WTC11 (cell line): Measurements from ENCODE around the gene PPP5C. TPM values are rescaled to one million over a fixed set of nuclear protein-coding genes. Genes with fewer than 3 reads are reported as not detected.

Experiments
- ATAC-seq: fragments of 200-7000 bp; cut with Tn5 transposase; 2 replicates; pipeline ENCODE4 v1.10.0; 2021; ENCODE audit warnings: mild to moderate bottlenecking, moderate library complexity
- CTCF ChIA-PET: fragments of 300-600 bp; sonication (Branson Sonifier 250); formaldehyde crosslinking; loops from one replicate; lab custom pipeline; 2021; ENCODE audit warnings: antibody characterized with exemption; lab: Charles Lee
- POLR2A ChIA-PET: fragments of 350-600 bp; sonication (Branson Sonifier 250); formaldehyde crosslinking; loops from one replicate; lab custom pipeline; 2021; ENCODE audit warnings: antibody characterized with exemption; lab: Charles Lee
- DNase-seq: peaks from one replicate; pipeline ENCODE4 v3.0.0; 2021; ENCODE audit warnings: low spot score
- H3K27ac Mint-ChIP-seq: 2 replicates; pipeline ENCODE4 v1.8.0; 2021; ENCODE audit warnings: mixed read lengths
- H3K27me3 Mint-ChIP-seq: 2 replicates; pipeline ENCODE4 v1.8.0; 2021; ENCODE audit warnings: low read depth, mild to moderate bottlenecking, moderate library complexity, mixed read lengths
- H3K36me3 Mint-ChIP-seq: 2 replicates; pipeline ENCODE4 v1.8.0; 2021; ENCODE audit warnings: mixed read lengths
- H3K4me1 Mint-ChIP-seq: 2 replicates; pipeline ENCODE4 v1.8.0; 2022; ENCODE audit warnings: mixed read lengths
- H3K4me3 Mint-ChIP-seq: 2 replicates; pipeline ENCODE4 v1.8.0; 2021; ENCODE audit warnings: mild to moderate bottlenecking, moderate library complexity, mixed read lengths
- H3K9me3 Mint-ChIP-seq: 2 replicates; pipeline ENCODE4 v1.8.0; 2021; ENCODE audit warnings: mixed read lengths
- FOXK1 ChIP-seq: sonication (generic); formaldehyde crosslinking; IDR thresholded peaks from 2 replicates; pipeline ENCODE4 v1.8.0; 2022; ENCODE audit warnings: mild to moderate bottlenecking, moderate library complexity, missing genetic modification reagents
- GABPB1 ChIP-seq: sonication (generic); formaldehyde crosslinking; IDR thresholded peaks from 2 replicates; pipeline ENCODE4 v1.8.1; 2023; ENCODE audit warnings: mild to moderate bottlenecking, missing genetic modification reagents
- GRHL2 ChIP-seq: fragments of 250-450 bp; sonication (Bioruptor Pico); IDR thresholded peaks from 2 replicates; pipeline ENCODE4 v1.8.0; 2022; ENCODE audit warnings: mild to moderate bottlenecking, moderate library complexity; ENCODE audit not compliant: insufficient replicate concordance, severe bottlenecking
- JAZF1 ChIP-seq: fragments of 250-450 bp; sonication (Bioruptor Pico); IDR thresholded peaks from 2 replicates; pipeline ENCODE4 v1.9.0; 2021; ENCODE audit warnings: moderate library complexity, mild to moderate bottlenecking, inconsistent platforms
- MXD4 ChIP-seq: fragments of 250-450 bp; sonication (Bioruptor Pico); IDR thresholded peaks from 2 replicates; pipeline ENCODE4 v1.8.0; 2021; ENCODE audit warnings: mild to moderate bottlenecking, moderate library complexity, borderline replicate concordance
- NFE2L1 ChIP-seq: sonication (generic); formaldehyde crosslinking; IDR thresholded peaks from 2 replicates; pipeline ENCODE4 v1.8.1; 2023; ENCODE audit warnings: missing genetic modification reagents
- PRRX2 ChIP-seq: fragments of 250-450 bp; sonication (Bioruptor Pico); IDR thresholded peaks from 2 replicates; pipeline ENCODE4 v1.8.0; 2021; ENCODE audit warnings: mild to moderate bottlenecking
- SP1 ChIP-seq: sonication (generic); formaldehyde crosslinking; conservative IDR thresholded peaks from 2 replicates; pipeline ENCODE4 v1.8.1; 2022; ENCODE audit warnings: missing genetic modification reagents
- TCF7 ChIP-seq: sonication (generic); formaldehyde crosslinking; IDR thresholded peaks from 2 replicates; pipeline ENCODE4 v1.8.0; 2022; ENCODE audit warnings: mild to moderate bottlenecking, low read depth, missing genetic modification reagents, moderate library complexity
- TEAD4 ChIP-seq: sonication (generic); formaldehyde crosslinking; IDR thresholded peaks from 2 replicates; pipeline ENCODE4 v1.8.0; 2022; ENCODE audit warnings: mild to moderate bottlenecking, missing genetic modification reagents
- ZNF232 ChIP-seq: sonication (generic); formaldehyde crosslinking; IDR thresholded peaks from 2 replicates; pipeline ENCODE4 v1.8.0; 2022; ENCODE audit warnings: mild to moderate bottlenecking, missing genetic modification reagents
- ZNF263 ChIP-seq: sonication (generic); formaldehyde crosslinking; IDR thresholded peaks from 2 replicates; pipeline ENCODE4 v1.8.1; 2022; ENCODE audit warnings: low read depth, mild to moderate bottlenecking, moderate library complexity, missing genetic modification reagents
- total RNA-seq: library from RNA; stranded (reverse); gene quantifications from 3 replicates; pipeline ENCODE4 v1.2.3, GENCODE V29; 2021
- TF ChIP-seq, protein P1 (sequence below): sonication (generic); formaldehyde crosslinking; IDR thresholded peaks from 2 replicates; pipeline ENCODE4 v1.8.1; 2023; ENCODE audit warnings: mild to moderate bottlenecking, moderate library complexity, missing genetic modification reagents
- TF ChIP-seq, protein P2 (sequence below): sonication (generic); formaldehyde crosslinking; IDR thresholded peaks from 2 replicates; pipeline ENCODE4 v1.8.1; 2023; ENCODE audit warnings: mild to moderate bottlenecking, missing genetic modification reagents
- TF ChIP-seq, protein P3 (sequence below): sonication (generic); formaldehyde crosslinking; IDR thresholded peaks from 2 replicates; pipeline ENCODE4 v1.8.0; 2023; ENCODE audit warnings: mild to moderate bottlenecking, missing genetic modification reagents
- TF ChIP-seq, protein P4 (sequence below): fragments of 250-450 bp; sonication (Bioruptor Pico); IDR thresholded peaks from 2 replicates; pipeline ENCODE4 v1.9.0; 2021; ENCODE audit warnings: mild to moderate bottlenecking
- TF ChIP-seq, protein P5 (sequence below): sonication (generic); formaldehyde crosslinking; IDR thresholded peaks from 2 replicates; pipeline ENCODE4 v1.8.1; 2022; ENCODE audit warnings: low read depth, mild to moderate bottlenecking, moderate library complexity, missing genetic modification reagents, borderline replicate concordance
- TF ChIP-seq, protein P6 (sequence below): sonication (generic); formaldehyde crosslinking; IDR thresholded peaks from 2 replicates; pipeline ENCODE4 v1.8.0; 2023; ENCODE audit warnings: missing genetic modification reagents

Gene PPP5C
- total RNA-seq, 1 experiment from 2014 or later = 107 TPM

DNA sequence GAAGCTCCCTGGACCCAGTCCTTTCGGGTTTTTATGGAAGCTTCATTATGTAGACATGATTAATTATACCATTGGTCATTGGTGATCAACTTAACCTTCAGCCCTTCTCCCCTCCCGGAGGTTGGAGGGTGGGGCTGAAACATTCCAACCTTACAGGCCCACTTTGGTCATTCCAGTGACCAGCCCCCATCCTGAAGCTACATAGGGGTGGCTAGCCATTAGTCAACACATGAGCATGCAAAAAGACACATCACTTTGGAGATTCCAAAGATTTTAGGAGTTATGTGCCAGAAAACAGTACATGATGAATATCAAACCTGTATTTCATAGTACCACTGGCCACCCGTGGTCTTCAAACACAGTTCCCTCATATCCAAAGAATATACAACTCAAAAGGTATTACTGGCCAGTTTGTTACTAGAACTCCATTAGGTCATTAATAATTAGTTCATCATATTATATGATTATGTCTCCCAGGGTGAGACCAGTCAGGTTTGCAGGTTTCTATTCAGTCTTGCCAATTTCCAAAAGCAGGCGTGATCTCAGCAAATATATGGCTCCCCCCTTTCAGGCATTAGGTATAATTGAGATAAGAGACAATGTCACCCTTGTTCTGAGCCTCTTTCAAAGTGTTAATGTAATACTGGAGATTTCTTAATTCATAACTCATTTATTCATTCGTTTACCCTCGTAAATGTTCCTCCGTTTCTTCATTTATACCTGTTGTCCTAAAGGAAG is 11.1 kb downstream of the PPP5C start:
- Mint-ChIP-seq H3K27me3 (no peaks in the 10 kb centered on the region), H3K27ac (no peak overlapping the region; the same call in 1 of the 2 replicates), H3K9me3 (no peaks in the 10 kb centered on the region; the same call in 1 of the 2 replicates), H3K36me3 (peaks cover 47% of the 10 kb centered on the region), H3K4me3 (no peak overlapping the region), H3K4me1 (no peaks in the 10 kb centered on the region)
- TF ChIP-seq SP1 (CRISPR knock-in tag) (no peak), ZNF263 (CRISPR knock-in tag) (no peak), TCF7 (CRISPR knock-in tag) (no peak), PRRX2 (CRISPR knock-in tag) (no peak), ZNF232 (CRISPR knock-in tag) (no peak)
- TF ChIP-seq, protein P1, sequence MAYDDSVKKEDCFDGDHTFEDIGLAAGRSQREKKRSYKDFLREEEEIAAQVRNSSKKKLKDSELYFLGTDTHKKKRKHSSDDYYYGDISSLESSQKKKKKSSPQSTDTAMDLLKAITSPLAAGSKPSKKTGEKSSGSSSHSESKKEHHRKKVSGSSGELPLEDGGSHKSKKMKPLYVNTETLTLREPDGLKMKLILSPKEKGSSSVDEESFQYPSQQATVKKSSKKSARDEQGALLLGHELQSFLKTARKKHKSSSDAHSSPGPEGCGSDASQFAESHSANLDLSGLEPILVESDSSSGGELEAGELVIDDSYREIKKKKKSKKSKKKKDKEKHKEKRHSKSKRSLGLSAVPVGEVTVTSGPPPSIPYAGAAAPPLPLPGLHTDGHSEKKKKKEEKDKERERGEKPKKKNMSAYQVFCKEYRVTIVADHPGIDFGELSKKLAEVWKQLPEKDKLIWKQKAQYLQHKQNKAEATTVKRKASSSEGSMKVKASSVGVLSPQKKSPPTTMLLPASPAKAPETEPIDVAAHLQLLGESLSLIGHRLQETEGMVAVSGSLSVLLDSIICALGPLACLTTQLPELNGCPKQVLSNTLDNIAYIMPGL = no peak
- TF ChIP-seq, protein P2, sequence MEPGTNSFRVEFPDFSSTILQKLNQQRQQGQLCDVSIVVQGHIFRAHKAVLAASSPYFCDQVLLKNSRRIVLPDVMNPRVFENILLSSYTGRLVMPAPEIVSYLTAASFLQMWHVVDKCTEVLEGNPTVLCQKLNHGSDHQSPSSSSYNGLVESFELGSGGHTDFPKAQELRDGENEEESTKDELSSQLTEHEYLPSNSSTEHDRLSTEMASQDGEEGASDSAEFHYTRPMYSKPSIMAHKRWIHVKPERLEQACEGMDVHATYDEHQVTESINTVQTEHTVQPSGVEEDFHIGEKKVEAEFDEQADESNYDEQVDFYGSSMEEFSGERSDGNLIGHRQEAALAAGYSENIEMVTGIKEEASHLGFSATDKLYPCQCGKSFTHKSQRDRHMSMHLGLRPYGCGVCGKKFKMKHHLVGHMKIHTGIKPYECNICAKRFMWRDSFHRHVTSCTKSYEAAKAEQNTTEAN (CRISPR knock-in tag) = no peak
- POLR2A ChIA-PET = no interaction called here
- DNase-seq = no peak
- no peak for ATAC-seq
- CTCF ChIA-PET = interaction anchor here (0.6 to 1.8 kb wide), 3 partner anchors 15 to 77 kb away, joined by 3 to 15 read pairs (median 4); no protein-coding TSS in a partner anchor

DNA sequence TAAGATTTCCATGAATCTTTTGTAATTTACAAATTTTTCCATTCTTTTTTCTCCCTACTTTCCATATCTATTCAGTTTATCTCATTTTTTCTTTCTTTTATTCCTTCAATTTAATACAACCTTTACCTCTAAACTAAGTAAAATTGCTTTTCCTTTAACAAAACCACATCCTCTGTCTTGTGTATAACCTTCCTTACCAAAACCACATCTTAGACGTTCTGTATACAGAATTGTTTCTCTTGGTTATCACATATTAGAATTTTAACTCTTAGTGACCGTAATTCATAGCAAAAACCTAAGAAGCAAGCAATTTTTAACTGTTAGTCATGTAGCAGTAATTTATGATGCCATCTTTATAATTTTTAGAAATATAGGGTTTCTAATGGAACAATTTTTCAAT is 15.0 kb downstream of the PPP5C start:
- DNase-seq = no peak
- ATAC-seq = no peak
- TF ChIP-seq MXD4 = no peak
- TF ChIP-seq TEAD4 (CRISPR knock-in tag) = no peak
- TF ChIP-seq, protein P3, sequence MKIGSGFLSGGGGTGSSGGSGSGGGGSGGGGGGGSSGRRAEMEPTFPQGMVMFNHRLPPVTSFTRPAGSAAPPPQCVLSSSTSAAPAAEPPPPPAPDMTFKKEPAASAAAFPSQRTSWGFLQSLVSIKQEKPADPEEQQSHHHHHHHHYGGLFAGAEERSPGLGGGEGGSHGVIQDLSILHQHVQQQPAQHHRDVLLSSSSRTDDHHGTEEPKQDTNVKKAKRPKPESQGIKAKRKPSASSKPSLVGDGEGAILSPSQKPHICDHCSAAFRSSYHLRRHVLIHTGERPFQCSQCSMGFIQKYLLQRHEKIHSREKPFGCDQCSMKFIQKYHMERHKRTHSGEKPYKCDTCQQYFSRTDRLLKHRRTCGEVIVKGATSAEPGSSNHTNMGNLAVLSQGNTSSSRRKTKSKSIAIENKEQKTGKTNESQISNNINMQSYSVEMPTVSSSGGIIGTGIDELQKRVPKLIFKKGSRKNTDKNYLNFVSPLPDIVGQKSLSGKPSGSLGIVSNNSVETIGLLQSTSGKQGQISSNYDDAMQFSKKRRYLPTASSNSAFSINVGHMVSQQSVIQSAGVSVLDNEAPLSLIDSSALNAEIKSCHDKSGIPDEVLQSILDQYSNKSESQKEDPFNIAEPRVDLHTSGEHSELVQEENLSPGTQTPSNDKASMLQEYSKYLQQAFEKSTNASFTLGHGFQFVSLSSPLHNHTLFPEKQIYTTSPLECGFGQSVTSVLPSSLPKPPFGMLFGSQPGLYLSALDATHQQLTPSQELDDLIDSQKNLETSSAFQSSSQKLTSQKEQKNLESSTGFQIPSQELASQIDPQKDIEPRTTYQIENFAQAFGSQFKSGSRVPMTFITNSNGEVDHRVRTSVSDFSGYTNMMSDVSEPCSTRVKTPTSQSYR (CRISPR knock-in tag) = no peak
- TF ChIP-seq, all 79 proteins: peak for 0
- peaks cover 10% of the 10 kb centered on the region for H3K4me1 Mint-ChIP-seq
- H3K27me3 Mint-ChIP-seq = no peaks in the 10 kb centered on the region
- ChIA-PET CTCF (interaction anchor here (0.7 kb wide), 1 partner anchor 13 kb away, joined by 5 read pairs; no protein-coding TSS in a partner anchor), POLR2A (interaction anchor here (0.7 kb wide), 1 partner anchor 9 kb away, joined by 3 read pairs; no protein-coding TSS in a partner anchor)
- no peaks in the 10 kb centered on the region; the same call in 1 of the 2 replicates for H3K9me3 Mint-ChIP-seq
- no peak overlapping the region for H3K4me3 Mint-ChIP-seq
- no peak overlapping the region for H3K27ac Mint-ChIP-seq
- peaks cover 27% of the 10 kb centered on the region for H3K36me3 Mint-ChIP-seq

DNA sequence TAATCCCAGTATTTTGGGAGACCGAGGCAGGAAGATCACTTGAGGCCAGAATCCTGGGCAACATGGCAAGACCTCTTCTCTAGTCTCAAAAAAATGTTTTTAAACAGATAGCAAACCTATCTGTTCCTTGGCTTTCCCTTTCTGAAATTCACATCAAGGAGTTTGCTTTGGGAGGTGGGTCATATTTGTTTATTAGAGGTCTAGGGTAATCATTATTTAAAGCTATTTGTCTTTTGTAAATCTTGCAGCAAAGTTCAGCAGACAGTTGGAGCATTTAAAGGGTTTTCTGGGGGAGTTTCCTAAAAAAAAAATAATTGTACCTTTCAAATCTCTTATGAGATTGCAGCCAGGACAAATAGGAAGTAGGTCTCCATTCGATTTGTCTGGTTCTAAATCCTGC is 17.5 kb downstream of the PPP5C start:
- H3K27me3 Mint-ChIP-seq = no peaks in the 10 kb centered on the region
- DNase-seq = no peak
- no peaks in the 10 kb centered on the region; the same call in 1 of the 2 replicates for H3K9me3 Mint-ChIP-seq
- H3K27ac Mint-ChIP-seq = no peak overlapping the region
- peaks cover 24% of the 10 kb centered on the region for H3K36me3 Mint-ChIP-seq
- H3K4me1 Mint-ChIP-seq = peaks cover 10% of the 10 kb centered on the region
- no peak for ATAC-seq
- POLR2A ChIA-PET = no interaction called here
- H3K4me3 Mint-ChIP-seq = no peak overlapping the region
- CTCF ChIA-PET = interaction anchor here (0.6 to 1.4 kb wide), 2 partner anchors 9 to 126 kb away, joined by 3 to 4 read pairs; no protein-coding TSS in a partner anchor
- TF ChIP-seq, protein P4, sequence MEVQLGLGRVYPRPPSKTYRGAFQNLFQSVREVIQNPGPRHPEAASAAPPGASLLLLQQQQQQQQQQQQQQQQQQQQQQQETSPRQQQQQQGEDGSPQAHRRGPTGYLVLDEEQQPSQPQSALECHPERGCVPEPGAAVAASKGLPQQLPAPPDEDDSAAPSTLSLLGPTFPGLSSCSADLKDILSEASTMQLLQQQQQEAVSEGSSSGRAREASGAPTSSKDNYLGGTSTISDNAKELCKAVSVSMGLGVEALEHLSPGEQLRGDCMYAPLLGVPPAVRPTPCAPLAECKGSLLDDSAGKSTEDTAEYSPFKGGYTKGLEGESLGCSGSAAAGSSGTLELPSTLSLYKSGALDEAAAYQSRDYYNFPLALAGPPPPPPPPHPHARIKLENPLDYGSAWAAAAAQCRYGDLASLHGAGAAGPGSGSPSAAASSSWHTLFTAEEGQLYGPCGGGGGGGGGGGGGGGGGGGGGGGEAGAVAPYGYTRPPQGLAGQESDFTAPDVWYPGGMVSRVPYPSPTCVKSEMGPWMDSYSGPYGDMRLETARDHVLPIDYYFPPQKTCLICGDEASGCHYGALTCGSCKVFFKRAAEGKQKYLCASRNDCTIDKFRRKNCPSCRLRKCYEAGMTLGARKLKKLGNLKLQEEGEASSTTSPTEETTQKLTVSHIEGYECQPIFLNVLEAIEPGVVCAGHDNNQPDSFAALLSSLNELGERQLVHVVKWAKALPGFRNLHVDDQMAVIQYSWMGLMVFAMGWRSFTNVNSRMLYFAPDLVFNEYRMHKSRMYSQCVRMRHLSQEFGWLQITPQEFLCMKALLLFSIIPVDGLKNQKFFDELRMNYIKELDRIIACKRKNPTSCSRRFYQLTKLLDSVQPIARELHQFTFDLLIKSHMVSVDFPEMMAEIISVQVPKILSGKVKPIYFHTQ (CRISPR knock-in tag) = no peak
- TF ChIP-seq ZNF263 (CRISPR knock-in tag) (no peak), TCF7 (CRISPR knock-in tag) (no peak), GABPB1 (CRISPR knock-in tag) (no peak), JAZF1 (CRISPR knock-in tag) (no peak), FOXK1 (no peak), GRHL2 (CRISPR knock-in tag) (no peak), NFE2L1 (CRISPR knock-in tag) (no peak)
- TF ChIP-seq, protein P5, sequence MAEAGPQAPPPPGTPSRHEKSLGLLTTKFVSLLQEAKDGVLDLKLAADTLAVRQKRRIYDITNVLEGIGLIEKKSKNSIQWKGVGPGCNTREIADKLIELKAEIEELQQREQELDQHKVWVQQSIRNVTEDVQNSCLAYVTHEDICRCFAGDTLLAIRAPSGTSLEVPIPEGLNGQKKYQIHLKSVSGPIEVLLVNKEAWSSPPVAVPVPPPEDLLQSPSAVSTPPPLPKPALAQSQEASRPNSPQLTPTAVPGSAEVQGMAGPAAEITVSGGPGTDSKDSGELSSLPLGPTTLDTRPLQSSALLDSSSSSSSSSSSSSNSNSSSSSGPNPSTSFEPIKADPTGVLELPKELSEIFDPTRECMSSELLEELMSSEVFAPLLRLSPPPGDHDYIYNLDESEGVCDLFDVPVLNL (CRISPR knock-in tag) = no peak
- TF ChIP-seq, protein P6, sequence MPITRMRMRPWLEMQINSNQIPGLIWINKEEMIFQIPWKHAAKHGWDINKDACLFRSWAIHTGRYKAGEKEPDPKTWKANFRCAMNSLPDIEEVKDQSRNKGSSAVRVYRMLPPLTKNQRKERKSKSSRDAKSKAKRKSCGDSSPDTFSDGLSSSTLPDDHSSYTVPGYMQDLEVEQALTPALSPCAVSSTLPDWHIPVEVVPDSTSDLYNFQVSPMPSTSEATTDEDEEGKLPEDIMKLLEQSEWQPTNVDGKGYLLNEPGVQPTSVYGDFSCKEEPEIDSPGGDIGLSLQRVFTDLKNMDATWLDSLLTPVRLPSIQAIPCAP = no peak
